Ovary (tissue), 3 donors: ENCODE results near the gene SLC19A1.

Source experiments
- EP300 ChIP-seq: sonication (generic); formaldehyde crosslinking; IDR thresholded peaks from one replicate; pipeline ENCODE4 v1.6.1; 2017; ENCODE audit warnings: antibody characterized with exemption
- POLR2A ChIP-seq: fragments of 450-650 bp; IDR thresholded peaks from one replicate; pipeline ENCODE4 v1.6.1; 2017; ENCODE audit warnings: antibody characterized with exemption, mild to moderate bottlenecking, moderate library complexity
- TF ChIP-seq, protein P1 (sequence below), 3 donors: fragments of 450-650 bp in 2 of 3; fragments of 200-600 bp in 1 of 3; IDR thresholded peaks; one replicate each; pipeline versions ENCODE4 v1.5.1 to v1.8.0; 2016 to 2022; ENCODE audit warnings: antibody characterized with exemption in 3 of 3, mild to moderate bottlenecking in 1 of 3
- donor health status: DM: no; HTN: no; CAD: no.

DNA sequence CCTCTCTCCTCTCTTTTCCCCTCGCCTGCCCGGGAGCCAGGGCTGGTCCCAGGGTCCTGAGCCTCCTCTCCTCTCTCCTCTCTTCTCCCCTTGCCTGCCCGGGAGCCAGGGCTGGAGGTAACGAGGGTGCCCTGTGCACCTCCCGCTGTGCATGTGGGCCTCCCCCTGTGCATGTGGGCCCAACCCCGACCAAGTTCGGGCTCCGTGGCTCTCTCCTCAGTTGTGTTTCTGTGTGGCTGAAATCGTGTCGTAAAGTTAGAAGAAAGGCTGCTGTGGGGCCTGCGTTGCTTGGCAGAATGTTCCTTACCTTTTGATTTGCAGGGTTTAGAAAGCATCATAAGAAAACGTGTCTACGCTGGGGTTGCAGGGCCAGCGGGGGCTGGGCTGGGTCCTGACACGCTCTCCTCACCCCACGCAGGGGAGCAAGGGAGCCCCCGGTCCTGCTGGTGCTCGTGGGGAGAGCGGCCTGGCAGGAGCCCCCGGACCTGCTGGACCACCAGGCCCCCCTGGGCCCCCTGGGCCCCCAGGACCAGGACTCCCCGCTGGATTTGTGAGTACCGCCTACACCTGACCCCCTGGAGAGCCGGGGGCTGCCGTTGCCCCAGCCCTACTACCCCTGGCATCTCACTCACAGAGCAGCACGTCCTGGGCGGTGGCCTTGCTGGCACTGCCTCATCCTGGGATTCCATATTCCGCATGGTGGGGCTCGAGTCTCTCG, 55.6 kb downstream of the SLC19A1 start:
- TF ChIP-seq, protein P1, sequence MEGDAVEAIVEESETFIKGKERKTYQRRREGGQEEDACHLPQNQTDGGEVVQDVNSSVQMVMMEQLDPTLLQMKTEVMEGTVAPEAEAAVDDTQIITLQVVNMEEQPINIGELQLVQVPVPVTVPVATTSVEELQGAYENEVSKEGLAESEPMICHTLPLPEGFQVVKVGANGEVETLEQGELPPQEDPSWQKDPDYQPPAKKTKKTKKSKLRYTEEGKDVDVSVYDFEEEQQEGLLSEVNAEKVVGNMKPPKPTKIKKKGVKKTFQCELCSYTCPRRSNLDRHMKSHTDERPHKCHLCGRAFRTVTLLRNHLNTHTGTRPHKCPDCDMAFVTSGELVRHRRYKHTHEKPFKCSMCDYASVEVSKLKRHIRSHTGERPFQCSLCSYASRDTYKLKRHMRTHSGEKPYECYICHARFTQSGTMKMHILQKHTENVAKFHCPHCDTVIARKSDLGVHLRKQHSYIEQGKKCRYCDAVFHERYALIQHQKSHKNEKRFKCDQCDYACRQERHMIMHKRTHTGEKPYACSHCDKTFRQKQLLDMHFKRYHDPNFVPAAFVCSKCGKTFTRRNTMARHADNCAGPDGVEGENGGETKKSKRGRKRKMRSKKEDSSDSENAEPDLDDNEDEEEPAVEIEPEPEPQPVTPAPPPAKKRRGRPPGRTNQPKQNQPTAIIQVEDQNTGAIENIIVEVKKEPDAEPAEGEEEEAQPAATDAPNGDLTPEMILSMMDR (IDR thresholded peaks at IDR 0.05), result no peak
- no peak for TF ChIP-seq EP300
- TF ChIP-seq POLR2A, result no peak
